Measurements from ENCODE around the gene ANKS1B. TPM values are rescaled to one million over a fixed set of nuclear protein-coding genes. Genes with fewer than 3 reads are reported as not detected.

Gene ANKS1B
- total RNA-seq, 6 experiments from 2014 or later: 0.31 to 0.66 (median 0.37) TPM

DNA sequence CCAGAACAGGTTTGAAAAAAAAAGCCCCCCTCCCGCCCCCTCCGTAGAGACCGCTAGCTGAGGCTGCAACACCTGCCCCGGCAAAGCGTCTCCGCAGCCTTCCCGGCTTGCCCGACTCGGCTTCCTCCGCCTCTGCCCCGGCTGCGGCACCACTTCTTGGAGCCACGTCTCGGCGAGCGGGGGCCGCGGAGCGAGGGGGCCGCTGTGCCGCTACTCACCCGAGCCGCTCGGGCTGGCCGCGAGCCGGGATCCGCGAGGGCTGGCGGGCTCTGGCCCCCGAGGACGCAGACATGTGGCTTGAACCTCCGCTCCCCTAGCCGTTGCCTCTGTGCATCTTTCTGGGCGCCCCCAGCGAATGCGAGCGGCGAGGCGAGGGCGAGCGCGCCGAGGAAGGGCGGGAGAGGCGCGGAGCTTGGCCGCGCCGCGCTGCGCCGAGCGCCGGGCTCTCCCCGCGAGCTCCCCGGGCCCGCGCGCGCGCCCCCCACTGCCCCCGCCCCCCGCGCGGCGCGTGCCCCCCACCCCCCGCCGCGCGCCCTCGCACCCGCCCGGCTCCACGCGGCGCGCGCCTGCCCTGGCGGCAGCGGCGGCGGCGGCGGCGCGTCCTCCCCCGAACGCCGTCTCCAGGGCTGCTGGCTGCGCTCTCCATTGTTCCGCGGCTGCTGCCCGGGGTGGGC, 1090.2 kb downstream of the ANKS1B start:
- Mint-ChIP-seq H3K9me3 (no peaks in the 10 kb centered on the region), H3K27ac (no peak overlapping the region)

DNA sequence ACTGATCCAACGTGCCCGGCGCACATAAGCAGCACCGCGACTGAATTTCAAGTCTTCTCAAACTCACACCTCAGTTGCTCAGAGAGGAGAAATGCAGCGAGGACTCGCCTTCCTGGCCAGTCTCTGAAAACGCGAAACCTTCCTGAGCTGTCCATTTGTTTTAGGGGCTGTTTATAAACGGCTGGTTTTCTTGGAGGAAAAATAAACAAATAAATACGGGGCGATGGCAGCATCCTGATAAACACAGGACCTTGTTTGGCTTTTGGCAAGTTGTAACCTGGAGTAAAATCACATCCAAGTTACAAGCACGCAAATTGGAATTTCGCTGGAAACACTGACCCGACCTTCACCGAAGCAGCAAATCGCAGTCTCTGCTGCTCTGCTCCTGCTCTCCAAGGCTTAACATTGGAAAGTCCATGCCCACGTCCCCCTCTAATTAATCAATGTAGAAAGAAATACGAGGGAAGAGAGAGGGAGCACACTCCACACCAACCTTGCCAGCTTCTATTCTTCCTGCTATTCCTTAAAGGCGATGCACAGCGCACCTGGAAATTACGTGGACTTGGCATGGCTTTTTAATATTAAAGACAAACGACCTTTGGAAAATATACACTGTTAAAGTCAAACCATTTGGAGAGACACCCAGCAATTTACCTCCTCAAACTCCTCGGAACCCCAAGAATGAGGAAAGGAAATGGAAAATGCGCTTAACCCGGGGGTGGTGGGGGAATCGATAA, 1090.9 kb downstream of the ANKS1B start:
- Mint-ChIP-seq H3K4me1 (ENCODE audit: low read depth) (no peaks in the 10 kb centered on the region), H3K4me3 (no peak overlapping the region), H3K36me3 (ENCODE audit: low read depth) (no peaks in the 10 kb centered on the region), H3K27me3 (ENCODE audit: insufficient read depth) (peaks cover 17% of the 10 kb centered on the region), H3K27ac (no peak overlapping the region), H3K9me3 (no peaks in the 10 kb centered on the region)
- TF ChIP-seq, protein P1, sequence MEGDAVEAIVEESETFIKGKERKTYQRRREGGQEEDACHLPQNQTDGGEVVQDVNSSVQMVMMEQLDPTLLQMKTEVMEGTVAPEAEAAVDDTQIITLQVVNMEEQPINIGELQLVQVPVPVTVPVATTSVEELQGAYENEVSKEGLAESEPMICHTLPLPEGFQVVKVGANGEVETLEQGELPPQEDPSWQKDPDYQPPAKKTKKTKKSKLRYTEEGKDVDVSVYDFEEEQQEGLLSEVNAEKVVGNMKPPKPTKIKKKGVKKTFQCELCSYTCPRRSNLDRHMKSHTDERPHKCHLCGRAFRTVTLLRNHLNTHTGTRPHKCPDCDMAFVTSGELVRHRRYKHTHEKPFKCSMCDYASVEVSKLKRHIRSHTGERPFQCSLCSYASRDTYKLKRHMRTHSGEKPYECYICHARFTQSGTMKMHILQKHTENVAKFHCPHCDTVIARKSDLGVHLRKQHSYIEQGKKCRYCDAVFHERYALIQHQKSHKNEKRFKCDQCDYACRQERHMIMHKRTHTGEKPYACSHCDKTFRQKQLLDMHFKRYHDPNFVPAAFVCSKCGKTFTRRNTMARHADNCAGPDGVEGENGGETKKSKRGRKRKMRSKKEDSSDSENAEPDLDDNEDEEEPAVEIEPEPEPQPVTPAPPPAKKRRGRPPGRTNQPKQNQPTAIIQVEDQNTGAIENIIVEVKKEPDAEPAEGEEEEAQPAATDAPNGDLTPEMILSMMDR (IDR thresholded peaks at IDR 0.05): no peak
- no peak for DNase-seq

More for the DNA sequence above, 1090.2 kb downstream of the ANKS1B start:
- Mint-ChIP-seq H3K4me3 (no peak overlapping the region), H3K36me3 (ENCODE audit: low read depth) (no peaks in the 10 kb centered on the region), H3K27me3 (ENCODE audit: insufficient read depth) (peaks cover 17% of the 10 kb centered on the region), H3K4me1 (ENCODE audit: low read depth) (no peaks in the 10 kb centered on the region)
- TF ChIP-seq, protein P1 (IDR thresholded peaks at IDR 0.05): no peak
- no peak for DNase-seq

DNA sequence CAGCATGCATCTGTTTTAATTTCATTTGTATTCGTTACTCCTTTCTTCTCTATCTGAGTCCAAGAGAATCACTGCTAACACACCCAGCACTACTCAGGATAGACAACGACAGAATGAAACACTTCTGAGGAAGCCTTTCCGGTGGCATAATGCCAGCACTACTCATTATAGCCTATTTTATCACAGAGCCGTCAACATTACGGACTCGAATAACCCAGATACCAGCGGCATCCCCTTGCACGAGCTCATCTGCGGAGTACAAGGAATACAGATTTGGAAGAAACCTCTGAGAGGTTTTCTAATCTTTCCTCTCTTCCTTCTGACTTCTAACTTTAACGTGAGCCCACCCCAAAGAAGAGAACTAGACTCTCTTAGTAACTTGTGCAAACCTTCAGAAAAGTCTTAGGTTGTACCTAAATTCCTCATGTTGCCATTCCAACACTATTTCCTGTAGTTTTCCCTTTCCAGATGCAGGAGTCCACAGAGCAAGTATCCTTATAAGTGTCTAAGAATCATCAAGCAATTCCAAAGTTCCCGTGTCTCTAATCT, 1091.5 kb downstream of the ANKS1B start:
- H3K36me3 Mint-ChIP-seq (ENCODE audit: low read depth): no peaks in the 10 kb centered on the region
- no peak overlapping the region for H3K4me3 Mint-ChIP-seq
- TF ChIP-seq, protein P1 (IDR thresholded peaks at IDR 0.05): no peak
- H3K9me3 Mint-ChIP-seq: no peaks in the 10 kb centered on the region
- peaks cover 17% of the 10 kb centered on the region for H3K27me3 Mint-ChIP-seq (ENCODE audit: insufficient read depth)
- DNase-seq: no peak
- no peak overlapping the region for H3K27ac Mint-ChIP-seq
- no peaks in the 10 kb centered on the region for H3K4me1 Mint-ChIP-seq (ENCODE audit: low read depth)

DNA sequence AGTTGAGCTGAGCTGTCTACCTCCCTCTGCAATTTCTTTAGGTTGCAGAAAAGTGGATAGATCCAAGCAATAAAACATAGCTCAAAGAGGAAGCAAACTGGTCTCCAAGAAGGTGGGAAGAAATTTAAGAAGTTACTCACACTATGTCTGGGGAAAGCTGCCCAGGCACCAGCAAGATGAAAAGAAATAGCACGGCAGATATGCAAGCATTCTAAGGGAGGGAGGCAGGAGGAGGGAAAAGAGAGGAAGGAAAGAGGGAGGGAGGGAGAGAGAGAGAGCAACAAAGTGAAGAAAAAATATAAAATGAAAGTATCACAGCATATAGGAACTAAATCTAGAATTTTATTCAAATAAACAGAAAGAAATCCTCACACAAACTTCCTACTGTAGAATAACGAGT, 1099.0 kb downstream of the ANKS1B start:
- TF ChIP-seq, protein P1 (IDR thresholded peaks at IDR 0.05): no peak
- H3K4me3 Mint-ChIP-seq: no peak overlapping the region
- no peaks in the 10 kb centered on the region for H3K9me3 Mint-ChIP-seq
- no peaks in the 10 kb centered on the region for H3K4me1 Mint-ChIP-seq (ENCODE audit: low read depth)
- no peak overlapping the region for H3K27ac Mint-ChIP-seq
- no peak for DNase-seq
- no peaks in the 10 kb centered on the region; the same call in none of the 2 replicates for H3K27me3 Mint-ChIP-seq (ENCODE audit: insufficient read depth)
- H3K36me3 Mint-ChIP-seq (ENCODE audit: low read depth): no peaks in the 10 kb centered on the region

DNA sequence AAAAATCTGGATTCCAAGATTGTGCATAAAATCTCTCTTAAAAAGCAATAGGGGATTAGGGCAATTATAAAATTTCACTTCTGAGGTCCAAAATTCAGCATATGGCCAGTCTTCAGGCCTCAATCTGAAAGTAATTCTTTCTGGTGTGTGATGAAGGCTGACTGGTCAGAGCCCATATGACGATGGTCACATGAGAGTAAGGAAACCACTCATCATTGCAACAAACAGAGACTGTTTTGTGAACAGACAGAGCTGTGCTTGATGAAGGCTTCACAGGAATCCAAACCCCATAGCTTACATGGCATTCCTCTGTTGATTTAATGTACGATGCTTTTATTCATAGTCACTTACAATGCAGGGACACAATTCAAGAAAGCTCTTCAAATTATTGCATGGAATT, 1101.5 kb downstream of the ANKS1B start:
- Mint-ChIP-seq H3K36me3 (ENCODE audit: low read depth) (no peaks in the 10 kb centered on the region), H3K4me1 (ENCODE audit: low read depth) (no peaks in the 10 kb centered on the region), H3K9me3 (no peaks in the 10 kb centered on the region), H3K27me3 (ENCODE audit: insufficient read depth) (no peaks in the 10 kb centered on the region), H3K4me3 (no peak overlapping the region), H3K27ac (no peak overlapping the region)
- DNase-seq: no peak
- TF ChIP-seq, protein P1 (IDR thresholded peaks at IDR 0.05): no peak
